ENCODE results near the gene GPANK1.
"Not testable (repeated sequence)": the region's sequence is repeated elsewhere in the genome, so short reads cannot be mapped to it uniquely, and the experiment has no call there.

Gene GPANK1

GRCh38 chr6:31664790-31665500 lies at the start of gene GPANK1:
Gene GPANK1, minus strand, starts transcription at chr6:31664997. Its CDS starts 519 bp downstream, at chr6:31664478.
- intact Hi-C loops (cut with DNase I): loop anchor here (1.0 to 5.0 kb wide), 2 partner anchors 13 to 43 kb away; partner anchors contain the start of genes BAG6 and PRRC2A
- peak; percentile 80 to 96 (median 90) for DNase-seq

- no peak for DNase-seq
- intact Hi-C loops (cut with DNase I): no loop called here
These were observed 49.3 kb upstream of the GPANK1 start for GRCh38 chr6:31713991-31714684.

DNA sequence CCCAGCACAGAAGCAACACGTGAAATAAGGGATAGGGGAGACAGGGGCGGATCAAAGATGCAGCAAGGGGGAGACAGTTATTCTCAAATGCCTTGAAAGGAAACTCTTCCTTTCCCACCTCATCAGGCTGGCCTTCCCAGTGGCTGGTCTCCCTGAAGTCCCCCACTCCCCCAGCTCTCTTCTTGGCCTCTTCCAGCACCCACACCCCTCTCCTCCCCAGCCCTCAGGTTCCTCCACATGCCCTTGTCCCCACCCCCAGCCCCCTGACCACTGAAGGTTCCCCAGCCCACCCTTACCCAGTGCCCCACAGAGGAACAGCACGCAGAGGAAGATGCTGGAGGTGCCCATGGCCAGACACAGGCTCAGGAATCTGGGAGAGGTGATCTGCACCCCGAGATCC lies 48.7 kb upstream of the GPANK1 start:
- no peak for DNase-seq
- intact Hi-C loops (cut with DNase I): no loop called here

DNA sequence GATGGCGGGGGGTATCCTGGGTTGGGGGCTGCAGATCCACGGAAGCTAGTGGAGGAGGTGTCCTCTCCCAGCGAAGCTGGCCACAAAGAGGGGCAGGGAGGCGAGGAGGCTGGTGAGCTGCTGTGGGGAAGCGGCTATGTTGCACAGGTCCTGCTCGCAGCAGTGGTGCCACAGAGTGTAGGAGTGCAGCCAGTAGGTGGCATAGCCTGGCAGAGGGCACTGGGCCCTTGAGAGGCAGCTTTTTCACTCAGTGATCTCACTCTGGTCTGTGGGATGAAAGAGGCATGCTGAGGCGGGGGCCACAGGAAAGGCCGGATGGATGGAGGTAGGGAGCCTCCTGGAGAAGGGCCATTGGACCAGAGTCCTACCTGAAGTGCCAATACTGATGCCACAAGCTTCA lies 47.5 kb upstream of the GPANK1 start:
- intact Hi-C loops (cut with DNase I): no loop called here
- DNase-seq: no peak

- intact Hi-C loops (cut with DNase I): no loop called here
- no peak for DNase-seq
These were observed 46.4 kb upstream of the GPANK1 start for GRCh38 chr6:31711233-31711632.

- no peak for DNase-seq
- intact Hi-C loops (cut with DNase I): no loop called here
These were observed 45.9 kb upstream of the GPANK1 start for GRCh38 chr6:31710523-31711219.

GRCh38 chr6:31709157-31709556 lies 44.4 kb upstream of the GPANK1 start:
- intact Hi-C loops (cut with DNase I); DNase-seq: not testable (repeated sequence)

DNA sequence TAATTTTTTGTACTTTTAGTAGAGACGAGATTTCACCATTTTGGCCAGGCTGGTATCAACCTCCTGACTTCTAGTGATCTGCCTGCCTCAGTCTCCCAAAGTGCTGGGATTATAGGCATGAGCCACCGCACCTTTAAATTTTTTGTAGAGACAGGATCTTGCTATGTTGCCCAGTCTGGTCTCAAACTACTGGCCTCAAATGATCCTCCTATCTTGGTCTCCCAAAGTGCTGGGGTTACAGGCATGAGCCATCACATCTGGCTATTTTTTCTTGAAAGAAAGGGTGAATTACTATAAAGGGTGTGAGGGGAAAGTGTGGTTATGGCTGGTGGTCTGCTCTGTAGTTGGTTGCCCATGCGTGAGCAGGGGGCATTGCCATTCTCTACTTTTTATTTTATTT lies 43.4 kb upstream of the GPANK1 start:
- intact Hi-C loops (cut with DNase I): no loop called here

DNA sequence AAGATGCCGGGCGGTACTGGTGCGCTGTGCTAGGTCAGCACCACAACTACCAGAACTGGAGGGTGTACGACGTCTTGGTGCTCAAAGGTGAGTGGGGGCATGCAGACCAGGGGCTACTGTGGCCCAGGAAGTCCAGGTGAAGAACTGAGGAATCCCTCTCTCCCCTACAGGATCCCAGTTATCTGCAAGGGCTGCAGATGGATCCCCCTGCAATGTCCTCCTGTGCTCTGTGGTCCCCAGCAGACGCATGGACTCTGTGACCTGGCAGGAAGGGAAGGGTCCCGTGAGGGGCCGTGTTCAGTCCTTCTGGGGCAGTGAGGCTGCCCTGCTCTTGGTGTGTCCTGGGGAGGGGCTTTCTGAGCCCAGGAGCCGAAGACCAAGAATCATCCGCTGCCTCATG lies 42.9 kb upstream of the GPANK1 start:
- intact Hi-C loops (cut with DNase I): no loop called here
- DNase-seq: no peak

More for the DNA sequence above, 43.4 kb upstream of the GPANK1 start:
- DNase-seq: no peak

- intact Hi-C loops (cut with DNase I): no loop called here
- DNase-seq: no peak
These were observed 41.8 kb upstream of the GPANK1 start, which contains the start of gene LY6G6F for GRCh38 chr6:31706599-31706998. Gene LY6G6F, plus strand, starts transcription at chr6:31706866. Its CDS starts 41 bp downstream, at chr6:31706907.

- intact Hi-C loops (cut with DNase I): no loop called here
- no peak for DNase-seq
These were observed 41.1 kb upstream of the GPANK1 start for GRCh38 chr6:31705931-31706330.

DNA sequence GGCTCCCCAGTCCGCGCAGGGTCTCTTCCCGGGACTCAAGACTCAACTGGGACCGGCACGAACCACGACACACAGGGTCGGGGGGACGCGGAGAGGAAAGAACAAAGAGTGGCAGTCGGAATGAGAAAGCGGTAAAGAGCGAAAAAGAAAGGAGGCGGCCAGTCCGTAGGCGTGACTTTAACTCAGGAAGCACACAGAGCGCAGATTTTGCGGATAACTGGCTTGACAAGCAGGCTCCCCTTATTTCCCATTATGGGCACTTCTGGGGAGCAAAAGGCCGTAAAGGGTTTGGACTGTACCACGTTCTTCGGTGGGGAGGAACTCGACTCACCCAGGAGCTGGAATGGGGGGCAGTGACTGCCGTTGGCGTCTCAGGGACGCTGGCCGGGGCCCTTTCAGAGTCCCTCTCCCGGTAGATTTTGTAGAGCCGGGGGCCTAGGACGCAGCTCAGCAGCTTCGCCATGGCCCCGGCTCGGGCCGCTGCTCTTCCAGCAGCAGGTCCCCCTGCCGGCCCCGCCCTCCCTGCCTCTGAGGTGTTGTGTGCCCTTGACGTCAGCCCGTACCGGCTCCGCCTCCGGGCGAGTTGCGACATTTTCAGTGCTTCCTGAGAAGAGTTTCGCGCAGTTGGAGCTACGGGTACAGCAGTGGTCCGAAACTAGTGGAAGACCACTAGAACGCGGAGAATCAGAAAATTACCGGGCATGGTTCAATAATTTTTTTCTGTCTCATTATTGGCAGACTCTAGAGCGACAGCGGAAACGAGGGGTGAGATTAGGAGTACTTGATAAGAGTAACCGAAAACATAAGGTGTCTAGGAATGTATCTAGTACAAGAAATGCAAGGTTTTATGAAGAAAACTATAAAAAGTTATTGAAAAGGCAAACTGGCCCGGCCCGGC lies 38.3 kb upstream of the GPANK1 start, which contains the start of gene ABHD16A:
ABHD16A (minus strand) TSS at position 506 of the 898 bp plus-strand sequence; CDS start at position 463, 43 bp downstream.
- intact Hi-C loops (cut with DNase I): no loop called here

DNA sequence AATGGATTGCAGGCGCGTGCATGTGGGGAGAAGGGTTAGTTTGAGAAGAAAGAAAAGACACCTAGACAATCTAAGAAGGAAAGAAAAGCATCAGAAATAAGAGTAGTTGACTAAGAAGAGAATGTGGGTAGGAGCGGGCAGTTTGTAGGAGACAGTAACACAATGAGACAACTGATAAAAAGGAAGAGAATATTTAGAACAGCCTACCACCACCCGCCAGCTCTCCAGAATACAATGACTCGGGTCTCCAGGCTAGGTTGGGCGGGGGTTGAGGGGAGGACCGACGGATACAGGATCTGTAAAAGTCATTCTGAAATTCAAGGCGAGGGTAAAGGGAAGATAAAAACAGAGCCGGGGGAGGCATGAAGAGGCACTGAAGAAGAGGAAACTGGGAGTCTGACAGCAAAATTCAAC lies 37.6 kb upstream of the GPANK1 start:
- peak in 3 of 42 donors; percentile 26 to 50 (median 39) for DNase-seq
- intact Hi-C loops (cut with DNase I): no loop called here

More for the DNA sequence above, 38.3 kb upstream of the GPANK1 start, which contains the start of gene ABHD16A:
- peak; percentile 97 to 100 (median 99) for DNase-seq

- DNase-seq: no peak
- intact Hi-C loops (cut with DNase I): no loop called here
These were observed 37.0 kb upstream of the GPANK1 start for GRCh38 chr6:31701666-31702404.

DNA sequence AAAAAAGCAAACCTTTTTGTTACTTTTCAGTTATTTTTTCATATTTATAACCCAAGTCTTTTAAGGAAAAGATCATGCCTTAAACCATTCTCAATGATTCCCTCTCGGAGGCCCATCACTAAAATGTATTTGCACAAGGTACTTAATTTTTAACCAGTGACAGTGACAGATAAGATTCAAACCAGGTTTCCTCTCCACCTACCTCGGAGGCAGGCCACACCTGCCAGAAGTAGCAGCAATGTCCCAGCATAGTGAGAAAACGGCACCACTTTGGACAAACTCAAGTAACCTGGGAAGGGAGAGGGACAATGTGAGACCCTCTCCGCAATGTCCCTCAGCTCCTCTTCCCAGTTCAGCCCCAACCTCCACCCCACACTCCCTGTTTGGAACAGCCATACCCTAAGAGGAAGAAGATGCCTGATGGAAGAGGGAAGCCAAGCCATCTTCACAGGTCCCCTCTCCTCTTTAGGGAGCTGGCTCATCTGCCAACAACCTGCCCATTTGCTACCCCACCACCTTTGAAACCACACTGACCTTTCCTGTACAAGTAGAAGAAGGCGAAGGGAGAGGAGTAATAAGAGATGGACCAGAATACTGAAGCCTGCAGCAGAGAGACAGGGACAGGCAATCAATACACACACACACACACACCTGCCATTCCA lies 36.1 kb upstream of the GPANK1 start:
- DNase-seq: no peak
- intact Hi-C loops (cut with DNase I): no loop called here

DNA sequence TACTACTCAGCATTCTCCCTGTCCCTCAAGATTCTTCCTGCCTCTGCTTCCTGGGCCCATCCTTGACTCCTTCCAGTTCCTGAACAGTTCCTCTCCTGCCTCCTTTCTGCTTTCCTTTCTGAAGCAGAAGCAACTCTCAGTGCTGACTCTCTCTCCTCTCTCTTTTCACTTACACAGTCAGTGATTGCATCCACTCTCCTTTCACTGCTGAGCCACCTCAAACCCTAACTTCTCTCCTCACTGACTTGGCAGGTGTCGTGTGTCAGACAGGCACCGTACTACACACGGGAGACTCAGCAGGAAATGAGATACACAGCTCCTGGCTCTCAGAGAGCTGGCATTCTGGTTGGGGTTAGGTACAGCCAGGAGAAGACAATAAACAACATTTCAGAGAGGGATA lies 32.8 kb upstream of the GPANK1 start:
- intact Hi-C loops (cut with DNase I): no loop called here
- no peak for DNase-seq

- no peak for DNase-seq
- intact Hi-C loops (cut with DNase I): no loop called here
These were observed 28.7 kb upstream of the GPANK1 start for GRCh38 chr6:31693535-31693934.

Data from head of caudate nucleus (tissue), 42 donors.